Activated CD4-positive, alpha-beta T cell treated with anti-CD3 and anti-CD28 coated beads for 4 hours (primary cell): ENCODE measurements around the gene PIP4K2A.
"Not testable (repeated sequence)": the region's sequence is repeated elsewhere in the genome, so short reads cannot be mapped to it uniquely, and the experiment has no call there.

Experiments
- DNase-seq, 2 donors: peaks; one replicate each; pipeline ENCODE4 v3.0.0-alpha.2; 2020

The PIP4K2A gene

DNA sequence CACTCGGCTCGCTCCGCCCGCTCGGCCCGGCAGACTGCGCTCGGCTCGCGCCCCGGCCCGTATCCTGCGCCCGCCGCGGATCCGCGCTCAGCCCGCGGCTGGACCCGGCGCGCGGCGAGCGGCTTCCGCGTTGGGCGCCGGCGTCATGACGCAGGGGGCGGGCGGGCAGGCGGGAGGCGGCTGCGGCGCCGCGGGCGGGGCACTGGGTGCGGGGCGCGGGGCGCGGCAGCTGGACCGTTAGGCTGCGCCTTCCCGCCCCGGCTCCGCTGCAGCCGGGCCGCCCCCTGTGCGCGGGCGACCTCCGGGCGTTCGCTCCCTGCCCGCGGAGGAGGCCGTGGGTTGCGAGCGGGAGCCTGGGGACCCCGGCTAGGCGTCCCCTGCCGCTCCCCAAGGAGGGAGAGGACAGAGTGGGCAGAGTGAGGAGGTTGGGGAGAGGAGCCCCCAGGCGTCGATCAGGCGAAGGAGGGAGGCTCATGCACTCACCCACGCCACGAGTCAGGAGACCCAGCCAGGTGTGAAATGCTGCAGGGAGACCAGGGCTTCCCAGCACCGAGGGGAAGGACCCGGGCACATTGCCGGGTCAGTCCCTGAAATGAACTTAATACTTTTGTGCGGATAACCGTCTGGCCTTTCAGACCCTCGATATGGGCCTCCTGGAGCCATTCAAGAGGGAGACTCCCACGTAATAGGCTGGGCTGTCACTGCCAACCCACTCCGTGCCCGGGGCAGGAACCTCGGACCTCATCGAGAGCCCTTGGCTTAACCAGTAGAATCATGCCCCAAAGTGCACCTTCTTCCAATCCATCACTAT lies at the start of gene PIP4K2A:
Gene PIP4K2A (minus strand): TSS at position 100 of the 811 bp plus-strand sequence. CDS start 252 bp downstream, outside the sequence.
- peak; percentile 71 to 73 for DNase-seq

DNA sequence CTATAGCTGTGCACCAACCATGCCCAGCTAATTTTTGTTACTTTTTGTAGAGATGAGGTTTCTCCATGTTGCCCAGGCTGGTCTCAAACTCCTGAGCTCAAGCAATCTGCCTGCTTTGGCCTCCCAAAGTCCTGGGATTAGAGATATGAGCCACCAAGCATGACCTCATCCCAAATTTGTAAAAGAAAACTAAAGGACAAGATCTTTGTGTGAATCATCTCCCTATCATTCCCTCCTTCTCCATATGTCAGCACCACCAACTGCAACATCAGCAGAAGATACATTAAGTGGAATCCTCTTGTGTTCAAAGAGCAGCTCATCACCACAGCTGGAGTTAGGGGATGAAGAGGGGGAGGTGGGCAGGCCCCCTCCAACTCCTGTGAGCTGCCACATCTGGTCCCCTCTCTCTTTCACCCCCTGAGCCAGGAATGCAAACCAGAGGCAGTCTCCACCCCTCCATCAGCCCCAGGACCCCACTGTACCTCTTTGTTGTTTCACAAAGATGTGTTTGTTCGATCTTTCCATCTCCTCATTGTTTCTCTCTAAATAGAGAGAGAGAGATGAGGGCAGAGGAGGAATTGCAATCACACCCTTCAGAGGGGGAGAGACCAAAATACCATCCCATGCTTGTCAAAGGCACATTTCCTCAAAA lies 47.3 kb upstream of the PIP4K2A start:
- no peak for DNase-seq

DNA sequence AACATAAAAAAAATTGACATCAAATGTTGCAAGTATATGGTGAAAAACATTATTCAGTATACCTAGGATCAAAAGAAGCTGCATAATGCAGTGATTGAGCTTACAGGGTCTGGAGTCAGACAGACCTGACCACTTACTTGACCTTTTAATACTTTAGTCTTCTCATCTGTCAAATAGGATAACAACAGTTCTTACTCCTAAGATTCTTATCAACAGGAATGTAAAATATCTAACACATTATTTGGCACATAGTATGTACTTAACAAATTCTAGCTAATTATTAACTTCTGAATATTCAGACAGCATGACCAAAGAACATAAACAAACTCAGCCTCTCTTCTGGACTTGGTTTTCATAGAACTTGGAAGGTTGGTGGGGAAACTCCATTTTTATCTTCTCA lies 45.6 kb upstream of the PIP4K2A start:
- DNase-seq, result no peak

DNA sequence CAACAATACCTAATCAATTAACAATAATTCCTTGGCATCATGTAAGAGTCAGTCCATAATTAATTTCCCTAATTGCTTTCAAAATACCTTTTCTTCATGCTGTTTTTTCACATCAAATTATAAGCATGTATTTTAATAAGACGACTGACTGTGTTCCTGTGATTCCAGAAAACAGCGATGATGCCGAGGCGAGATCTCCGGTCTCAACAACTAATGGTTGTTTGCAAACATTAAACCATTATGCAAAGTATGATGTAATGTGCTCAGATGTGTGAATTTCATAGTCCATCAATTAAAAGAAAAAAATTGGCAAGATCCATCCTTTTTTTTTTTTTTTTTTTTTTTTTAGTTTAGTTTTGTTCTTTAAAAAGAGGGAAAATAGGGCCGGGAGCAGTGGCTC lies 44.5 kb upstream of the PIP4K2A start:
- DNase-seq, result no peak

DNA sequence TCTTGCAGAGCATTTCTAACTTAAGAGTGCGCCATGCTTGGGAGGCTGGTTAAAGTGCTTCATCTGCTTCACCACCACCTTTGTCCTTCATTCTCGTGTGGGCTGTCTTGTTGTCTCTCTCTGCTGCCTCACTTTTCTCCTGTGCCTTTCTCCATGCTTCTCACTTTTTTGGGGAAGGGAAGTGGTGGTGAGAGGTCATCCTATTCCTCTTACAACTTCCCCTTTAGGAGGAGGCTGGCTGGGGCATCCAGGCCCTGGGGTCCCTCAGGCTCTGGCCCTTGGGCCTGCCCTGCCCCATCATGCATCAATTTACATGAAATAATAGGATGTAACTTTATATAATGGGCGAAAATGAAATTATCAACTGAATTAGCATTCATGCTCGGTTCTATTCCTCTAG lies 39.9 kb upstream of the PIP4K2A start:
- DNase-seq, result no peak

DNA sequence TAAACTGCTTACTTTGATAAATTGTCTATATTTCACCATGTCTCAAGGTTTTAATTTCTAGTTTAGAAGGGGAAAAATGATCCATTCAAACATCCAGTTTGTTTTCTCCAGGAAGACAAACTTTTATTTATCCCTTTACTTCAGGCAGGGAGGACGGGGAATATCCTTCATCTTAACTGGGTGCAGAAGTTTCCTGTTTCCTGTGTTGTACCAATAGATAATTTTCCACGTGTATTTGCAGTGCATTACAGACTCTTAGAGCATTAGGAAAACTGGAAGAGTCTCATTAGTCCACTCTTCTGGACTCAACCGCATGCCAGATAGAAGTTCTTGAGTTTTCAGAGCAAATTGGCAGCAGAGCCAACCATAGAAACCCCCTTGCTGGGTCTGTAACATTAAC lies 39.4 kb upstream of the PIP4K2A start:
- DNase-seq, result no peak

DNA sequence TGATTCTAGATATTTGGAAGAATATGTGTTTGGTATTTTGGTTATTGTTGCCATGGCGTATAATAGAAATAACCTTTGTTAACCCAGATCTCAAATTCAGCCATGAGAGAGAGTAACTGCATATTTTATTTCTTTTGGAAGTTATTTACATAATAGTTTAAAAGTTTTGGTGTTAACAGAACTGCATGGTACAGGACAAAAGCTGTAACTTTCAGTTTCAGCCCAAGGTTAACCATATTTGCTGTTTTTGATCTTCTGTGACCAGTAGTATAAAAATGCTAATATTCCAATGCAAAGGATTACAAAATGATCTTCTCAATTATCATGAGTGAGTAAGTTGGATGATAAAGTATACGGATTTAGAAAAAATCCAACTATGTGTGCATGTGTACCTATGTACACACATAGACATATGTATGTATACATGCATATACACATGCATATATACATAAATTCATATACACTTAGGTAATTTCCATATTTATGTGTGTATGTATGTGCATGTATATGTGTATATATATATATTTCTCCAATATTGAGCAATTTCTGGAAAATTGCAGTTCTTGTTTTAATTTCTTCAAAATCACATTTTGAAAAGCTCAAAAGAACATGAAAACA lies 38.0 kb upstream of the PIP4K2A start:
- no peak for DNase-seq

DNA sequence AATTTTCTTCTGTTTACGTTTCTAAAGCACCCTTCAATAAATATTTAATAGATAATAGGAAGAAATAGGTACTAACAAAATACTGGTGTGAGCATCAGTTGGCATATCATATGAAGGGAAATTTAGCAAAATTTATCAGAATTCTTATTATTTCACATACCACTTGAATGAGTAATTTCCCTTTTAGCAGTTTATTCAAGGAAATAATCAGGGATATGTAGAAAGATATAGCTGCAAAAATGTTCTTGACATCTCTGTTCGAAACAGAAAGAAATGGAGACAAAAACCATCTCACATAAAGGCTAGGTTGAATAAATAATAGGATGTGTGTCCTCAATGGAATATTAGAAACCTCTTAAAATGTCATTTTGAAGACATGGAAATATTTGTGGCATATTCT lies 35.8 kb upstream of the PIP4K2A start:
- no peak for DNase-seq

DNA sequence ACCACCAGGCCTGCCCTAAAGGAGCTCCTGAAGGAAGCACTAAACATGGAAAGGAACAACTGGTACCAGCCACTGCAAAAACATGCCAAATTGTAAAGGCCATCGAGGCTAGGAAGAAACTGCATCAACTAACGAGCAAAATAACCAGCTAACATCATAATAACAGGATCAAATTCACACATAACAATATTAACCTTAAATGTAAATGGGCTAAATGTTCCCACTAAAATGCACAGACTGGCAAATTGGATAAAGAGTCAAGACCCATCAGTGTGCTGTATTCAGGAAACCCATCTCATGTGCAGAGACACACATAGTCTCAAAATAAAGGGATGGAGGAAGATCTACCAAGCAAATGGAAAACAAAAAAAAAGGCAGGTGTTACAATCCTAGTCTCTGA lies 30.5 kb upstream of the PIP4K2A start:
- DNase-seq, result not testable (repeated sequence)

DNA sequence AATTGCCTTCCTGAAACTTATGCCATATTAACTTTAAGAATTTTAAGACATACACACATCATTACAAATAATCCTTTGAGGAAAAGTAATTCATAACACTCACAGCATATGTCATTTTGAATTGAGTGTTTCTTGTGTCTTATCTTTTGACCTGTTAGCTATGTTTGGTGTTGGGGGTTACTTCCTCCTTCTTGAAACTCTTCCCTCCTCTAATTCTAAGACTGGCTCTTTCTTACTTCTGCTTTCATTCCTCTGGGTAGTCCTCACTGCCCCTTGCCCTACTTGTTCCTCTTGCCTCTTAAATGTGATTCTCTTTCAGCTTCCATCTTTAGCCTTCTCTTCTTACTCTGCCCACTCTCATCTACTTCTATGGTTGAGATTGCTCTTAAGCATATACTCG lies 28.3 kb upstream of the PIP4K2A start:
- no peak for DNase-seq

DNA sequence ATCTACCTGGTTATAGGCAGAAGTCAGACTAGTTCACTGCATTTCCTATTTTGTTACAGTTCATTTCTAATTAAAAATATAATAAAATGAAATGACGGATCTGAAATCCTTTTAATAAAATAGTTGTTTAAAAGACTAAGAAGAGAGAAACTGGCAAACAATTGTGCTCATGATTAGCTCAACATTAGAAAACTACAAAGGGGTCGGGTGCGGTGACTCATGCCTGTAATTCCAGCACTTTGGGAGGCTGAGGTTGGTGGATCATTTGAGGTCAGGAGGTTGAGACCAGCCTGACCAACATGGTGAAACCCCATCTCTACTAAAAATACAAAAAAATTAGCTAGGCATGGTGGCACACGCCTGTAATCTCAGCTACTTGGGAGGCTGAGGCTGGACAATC lies 27.3 kb upstream of the PIP4K2A start:
- not testable (repeated sequence) for DNase-seq

DNA sequence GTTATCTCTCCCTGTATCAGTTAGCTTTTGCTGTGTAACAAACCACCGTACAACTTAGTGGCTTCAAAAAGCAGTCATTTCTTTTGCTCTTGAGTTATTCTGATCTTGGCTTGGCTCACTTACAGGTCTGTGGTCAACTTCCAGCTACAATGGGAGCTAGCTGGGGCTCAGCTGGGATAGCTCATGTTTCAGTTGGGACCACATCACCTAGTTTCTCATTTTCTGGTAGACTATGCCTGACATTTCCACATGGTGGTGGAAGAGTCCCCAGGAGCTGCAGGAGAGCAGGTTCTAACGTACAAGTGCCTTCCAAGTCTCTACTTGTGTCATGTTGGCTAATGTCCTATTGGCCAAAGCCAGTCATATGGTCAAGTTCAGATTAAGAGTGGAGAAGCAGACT lies 25.8 kb upstream of the PIP4K2A start:
- no peak for DNase-seq

DNA sequence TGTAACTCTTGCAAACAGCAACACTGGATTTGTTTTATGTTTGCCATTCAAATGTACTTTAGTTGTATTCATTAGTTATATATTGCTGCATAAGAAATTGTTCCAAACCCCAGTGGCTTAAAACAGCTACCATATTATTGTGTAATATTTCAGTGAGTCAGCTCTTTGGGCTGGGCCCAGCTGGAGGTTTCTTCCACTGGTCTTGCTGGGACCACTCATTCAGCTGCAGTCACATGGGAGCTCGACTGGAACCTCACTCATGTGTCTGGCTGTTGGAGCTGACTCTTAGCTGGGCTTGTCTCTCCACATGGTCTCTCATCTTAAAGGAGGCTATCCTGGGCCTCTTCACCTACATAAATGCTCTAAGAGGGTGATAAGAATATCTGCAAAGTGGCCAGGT lies 23.2 kb upstream of the PIP4K2A start:
- DNase-seq, result no peak

DNA sequence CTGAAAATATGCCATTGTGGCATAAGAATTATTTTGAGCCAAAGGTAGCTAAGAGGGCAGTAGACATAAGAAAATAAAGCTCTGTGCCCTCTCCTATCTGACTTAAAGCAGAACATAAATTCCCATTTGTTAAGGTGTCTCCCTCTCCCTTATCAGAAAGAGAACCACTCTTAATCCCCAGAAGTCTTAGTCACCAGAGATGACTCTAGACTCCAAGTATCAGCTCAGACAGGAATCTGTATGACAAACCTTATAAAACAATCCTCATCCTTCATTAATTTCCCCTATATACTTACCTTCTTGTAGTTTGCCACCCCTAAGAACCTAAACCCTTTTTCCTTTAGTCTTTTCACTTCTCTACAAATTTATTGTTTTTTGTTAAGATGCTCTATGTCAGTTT lies 21.8 kb upstream of the PIP4K2A start:
- DNase-seq, result no peak

DNA sequence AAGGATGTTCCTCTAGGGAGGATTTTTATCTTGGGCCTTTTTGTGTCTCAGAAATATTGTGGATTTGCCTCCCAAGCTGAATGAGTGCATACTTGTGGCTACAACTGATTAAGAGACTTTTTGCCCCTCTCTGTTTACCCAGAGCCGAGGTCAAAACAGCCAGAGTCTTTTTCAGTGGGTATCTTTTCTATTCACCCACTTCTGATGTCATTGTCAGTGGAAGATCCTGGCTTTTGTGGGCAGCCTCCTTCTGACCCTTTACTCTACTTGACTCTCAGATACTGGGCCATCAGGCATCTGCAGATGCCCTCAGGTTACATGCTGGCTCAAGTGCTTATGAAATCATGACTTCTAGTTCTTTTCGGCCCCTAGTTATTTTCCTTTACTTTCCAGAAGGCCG lies 19.6 kb upstream of the PIP4K2A start:
- DNase-seq, result no peak

DNA sequence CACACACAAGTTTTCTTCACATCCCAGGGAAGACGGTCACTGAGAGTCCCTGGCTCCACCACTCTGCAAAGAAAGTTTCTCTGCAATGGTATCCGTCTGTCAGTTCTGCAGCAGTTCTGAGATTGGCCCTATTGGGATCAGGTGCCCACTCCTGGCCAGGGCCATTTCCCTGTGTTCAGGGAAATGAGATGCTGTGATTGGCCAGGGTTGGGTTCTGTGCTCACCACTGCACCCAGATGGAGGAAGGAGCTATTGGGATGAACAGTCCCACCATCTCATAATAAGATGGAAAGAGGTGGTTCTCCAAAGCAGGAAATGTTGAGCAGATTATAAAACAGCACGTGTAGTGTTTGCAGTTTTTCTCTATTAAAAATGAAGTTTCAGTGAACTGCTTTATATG lies 13.3 kb upstream of the PIP4K2A start:
- DNase-seq, result no peak

DNA sequence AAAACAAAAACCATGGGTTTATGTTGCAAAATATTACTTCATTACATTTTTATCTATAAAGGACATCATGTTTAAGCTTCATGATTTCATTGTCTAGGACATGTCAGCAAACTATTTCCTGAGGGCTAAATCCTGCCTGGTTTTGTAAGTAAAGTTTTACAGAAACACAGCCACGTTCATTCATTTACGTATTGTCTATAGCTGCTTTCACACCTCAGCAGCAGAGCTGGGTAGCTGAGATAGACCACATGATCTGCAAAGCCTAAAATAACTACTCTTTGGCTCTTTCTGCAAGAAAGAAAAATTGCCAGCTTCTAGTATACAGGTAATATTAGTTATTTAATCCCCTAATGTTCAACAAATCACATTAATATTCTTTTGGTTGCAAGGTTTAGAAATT lies 12.7 kb upstream of the PIP4K2A start:
- DNase-seq, result no peak

DNA sequence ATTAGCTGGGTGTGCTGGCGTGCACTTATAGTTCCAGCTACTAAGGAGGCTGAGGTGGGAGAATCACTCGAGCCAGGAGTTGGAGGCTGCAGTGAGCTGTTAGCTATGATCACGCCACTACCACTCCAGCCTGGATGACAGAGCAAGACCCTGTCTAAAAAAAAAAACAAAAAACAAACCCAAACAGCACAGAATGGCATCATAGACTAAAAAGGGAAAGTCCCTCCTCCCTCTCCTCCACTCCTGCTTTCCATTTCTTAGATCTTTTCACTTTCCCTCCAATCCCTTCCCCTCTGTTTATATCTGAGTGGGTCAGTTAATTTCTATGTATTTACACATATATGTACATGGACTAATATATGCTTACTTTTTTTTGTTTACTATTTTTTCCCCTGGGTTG lies 10.4 kb upstream of the PIP4K2A start:
- DNase-seq, result no peak

DNA sequence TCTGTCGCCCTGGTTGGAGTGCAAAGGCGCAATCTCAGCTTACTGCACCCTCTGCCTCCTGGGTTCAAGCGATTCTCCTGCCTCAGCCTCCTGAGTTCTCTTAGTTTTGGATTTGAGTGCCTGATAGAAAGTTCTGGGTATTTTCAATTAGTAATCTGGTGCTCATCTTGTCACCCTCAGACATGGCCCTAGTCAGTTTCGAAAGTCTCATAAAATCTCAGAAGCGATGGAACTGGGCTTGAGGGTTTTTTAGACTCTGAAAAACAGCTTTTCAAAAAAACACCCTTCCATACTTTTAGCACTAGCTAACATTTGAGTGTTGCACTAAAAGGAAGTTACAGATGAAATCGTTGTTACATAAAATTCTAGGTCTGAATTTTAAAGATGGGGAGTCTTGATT lies 9.4 kb upstream of the PIP4K2A start:
- DNase-seq, result no peak

DNA sequence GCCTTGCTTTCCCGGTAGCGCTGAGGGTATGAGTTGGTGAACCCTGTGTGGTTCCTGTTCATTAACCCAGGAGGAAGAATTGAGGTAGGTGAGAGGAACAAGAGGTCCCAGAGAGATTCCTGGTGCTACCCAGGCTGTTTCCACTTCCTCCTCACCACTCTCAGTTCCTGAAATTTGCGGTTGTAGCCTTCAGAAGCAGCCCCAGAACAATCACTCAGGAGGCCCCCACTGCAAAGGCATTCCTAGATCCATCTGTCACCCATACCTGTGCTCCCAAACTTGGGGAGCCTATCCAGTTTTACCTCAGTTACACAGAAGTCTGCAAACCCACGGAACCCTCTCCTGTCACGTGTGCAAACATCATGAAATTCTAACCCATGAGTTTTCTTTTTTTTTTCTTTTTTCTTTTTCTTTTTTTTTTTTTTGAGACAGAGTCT lies 9.0 kb upstream of the PIP4K2A start:
- no peak for DNase-seq

DNA sequence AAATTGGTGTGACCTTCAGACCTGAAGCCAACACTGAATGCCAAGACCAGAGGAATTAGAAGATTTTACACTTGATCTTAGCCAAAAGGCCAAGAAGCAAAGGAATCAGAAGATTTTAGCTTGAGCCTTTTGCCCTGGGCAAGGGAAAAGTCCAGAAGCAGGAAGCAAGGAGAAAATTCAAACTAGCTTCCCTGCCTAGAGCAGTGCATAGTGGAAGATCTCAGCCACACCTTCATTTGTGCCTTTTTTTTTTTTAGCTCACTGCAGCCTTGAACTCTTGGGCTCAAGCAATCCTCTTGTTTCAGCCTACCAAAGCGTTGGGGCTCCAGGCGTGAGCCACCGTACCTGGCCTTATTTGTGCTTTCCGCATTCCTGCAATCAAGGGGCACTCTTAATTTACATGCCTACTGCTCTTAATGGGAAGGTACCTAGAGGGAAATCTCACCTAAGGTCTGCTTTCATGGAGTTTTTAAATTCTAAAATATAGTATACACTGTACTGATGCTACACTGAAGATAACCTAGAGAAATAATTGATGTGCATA lies 8.3 kb upstream of the PIP4K2A start:
- no peak for DNase-seq

DNA sequence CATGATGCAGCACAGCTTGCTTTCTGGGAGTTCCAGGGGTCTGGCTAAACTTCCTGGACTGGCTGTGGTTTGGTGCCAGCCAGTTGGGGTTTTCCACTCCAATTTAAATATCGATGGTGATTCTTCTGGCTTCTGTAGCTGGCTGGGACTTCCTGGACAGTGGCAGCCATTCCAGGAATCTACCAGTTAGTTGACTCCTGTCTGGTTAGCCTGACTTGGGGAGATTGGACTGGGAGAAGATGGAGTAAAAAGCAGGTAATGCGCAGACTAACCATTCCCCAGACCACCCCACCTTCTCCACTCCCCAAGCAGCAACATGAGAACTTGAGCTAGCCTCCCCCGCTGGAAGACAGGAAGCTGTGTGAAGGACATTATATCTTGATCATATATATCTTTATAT lies 6.3 kb upstream of the PIP4K2A start:
- DNase-seq, result no peak

DNA sequence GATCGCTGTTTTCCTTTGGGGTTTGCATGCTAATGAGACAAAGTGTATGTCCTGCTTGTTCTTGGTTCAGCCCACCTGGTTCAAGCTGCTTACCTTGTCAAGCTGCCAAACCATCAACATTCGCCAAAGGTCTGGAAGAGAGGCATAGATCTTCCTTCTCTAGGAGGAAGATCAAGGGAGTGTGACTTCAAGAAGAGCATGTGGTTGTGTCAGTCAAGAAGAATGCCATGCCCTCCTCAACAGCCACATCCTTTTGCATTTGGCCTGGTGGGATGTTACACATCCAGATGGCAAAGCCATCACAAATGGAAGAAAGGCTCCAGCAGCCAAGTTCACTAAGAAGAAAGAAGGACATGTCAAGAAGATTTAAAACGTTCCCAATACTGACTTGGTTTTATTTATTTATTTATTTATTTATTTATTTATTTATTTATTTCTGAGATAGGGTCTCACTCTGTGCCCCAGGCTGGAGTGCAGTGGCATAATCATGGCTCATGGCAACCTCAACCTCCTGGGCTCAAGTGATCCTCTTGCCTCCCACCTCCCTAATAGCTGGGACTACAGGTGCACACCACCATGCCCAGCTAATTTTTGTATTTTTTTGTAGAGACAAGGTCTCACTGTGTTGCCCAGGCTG lies 5.1 kb upstream of the PIP4K2A start:
- DNase-seq, result no peak
